Stimulated activated CD4-positive, alpha-beta T cell treated with anti-CD3 and anti-CD28 coated beads, TNF-alpha, amount 100 ng/mL, for 24 hours (primary cell): ENCODE data around the gene NLGN2.
A peak's percentile ranks its signal among the peaks of the same experiment; 100 is the strongest.
"Not testable (repeated sequence)": the region's sequence is repeated elsewhere in the genome, so short reads cannot be mapped to it uniquely, and the experiment has no call there.

ENCODE experiments used
- DNase-seq, 3 experiments: peaks; one replicate each; pipeline ENCODE4 v3.0.0-alpha.2; 2020; ENCODE audit warnings: low read depth in 3 of 3

NLGN2 gene

GRCh38 chr17:7407485-7408251 lies at the start of gene NLGN2:
Gene NLGN2, plus strand, starts transcription at chr17:7407845. Its CDS starts 411 bp downstream, at chr17:7408256.
- DNase-seq, result no peak

GRCh38 chr17:7361906-7362305 lies 45.7 kb upstream of the NLGN2 start:
- no peak for DNase-seq

- DNase-seq, result no peak
Observed at GRCh38 chr17:7363311-7363710, 44.3 kb upstream of the NLGN2 start.

- not testable (repeated sequence) for DNase-seq
Observed at GRCh38 chr17:7365963-7366362, 41.7 kb upstream of the NLGN2 start.

GRCh38 chr17:7367083-7367482 lies 40.6 kb upstream of the NLGN2 start:
- no peak for DNase-seq

- DNase-seq, result no peak
Observed at GRCh38 chr17:7367918-7368598, 39.6 kb upstream of the NLGN2 start.

- DNase-seq, result not testable (repeated sequence)
Observed at GRCh38 chr17:7368599-7368994, 39.0 kb upstream of the NLGN2 start.

- no peak for DNase-seq
Observed at GRCh38 chr17:7369825-7370224, 37.8 kb upstream of the NLGN2 start.

- DNase-seq, result no peak
Observed at GRCh38 chr17:7370853-7371252, 36.8 kb upstream of the NLGN2 start.

GRCh38 chr17:7374353-7374752 lies 33.3 kb upstream of the NLGN2 start:
- no peak for DNase-seq

- no peak for DNase-seq
Observed at GRCh38 chr17:7379134-7379533, 28.5 kb upstream of the NLGN2 start.

- no peak for DNase-seq
Observed at GRCh38 chr17:7380321-7380720, 27.3 kb upstream of the NLGN2 start.

GRCh38 chr17:7380855-7381683 lies 26.6 kb upstream of the NLGN2 start, which contains the start of gene TNK1:
Gene TNK1, plus strand, starts transcription at chr17:7381089. Its CDS starts 1,838 bp downstream, at chr17:7382927.
- no peak for DNase-seq

GRCh38 chr17:7382901-7383300 lies 24.7 kb upstream of the NLGN2 start:
- DNase-seq, result no peak

- no peak for DNase-seq
Observed at GRCh38 chr17:7383371-7383741, 24.3 kb upstream of the NLGN2 start.

- peak; percentile 50 to 79 (median 63) for DNase-seq
Observed at GRCh38 chr17:7383742-7384488, 23.7 kb upstream of the NLGN2 start.

GRCh38 chr17:7384489-7385081 lies 23.1 kb upstream of the NLGN2 start:
- DNase-seq, result no peak

- DNase-seq, result no peak
Observed at GRCh38 chr17:7388856-7389255, 18.8 kb upstream of the NLGN2 start.

GRCh38 chr17:7389924-7390910 lies 17.4 kb upstream of the NLGN2 start:
- DNase-seq, result no peak

- DNase-seq, result no peak
Observed at GRCh38 chr17:7391307-7391706, 16.3 kb upstream of the NLGN2 start.
